ENCODE measurements around the gene ICAM1. TPM values are rescaled to one million over a fixed set of nuclear protein-coding genes. Genes with fewer than 3 reads are reported as not detected.
A peak's percentile ranks its signal among the peaks of the same experiment; 100 is the strongest.

The ICAM1 gene
- total and polyA plus RNA-seq, 2 donors (not counting 1 experiment from before 2014, with no cell fraction given), result 8.9 to 15.2 TPM

DNA sequence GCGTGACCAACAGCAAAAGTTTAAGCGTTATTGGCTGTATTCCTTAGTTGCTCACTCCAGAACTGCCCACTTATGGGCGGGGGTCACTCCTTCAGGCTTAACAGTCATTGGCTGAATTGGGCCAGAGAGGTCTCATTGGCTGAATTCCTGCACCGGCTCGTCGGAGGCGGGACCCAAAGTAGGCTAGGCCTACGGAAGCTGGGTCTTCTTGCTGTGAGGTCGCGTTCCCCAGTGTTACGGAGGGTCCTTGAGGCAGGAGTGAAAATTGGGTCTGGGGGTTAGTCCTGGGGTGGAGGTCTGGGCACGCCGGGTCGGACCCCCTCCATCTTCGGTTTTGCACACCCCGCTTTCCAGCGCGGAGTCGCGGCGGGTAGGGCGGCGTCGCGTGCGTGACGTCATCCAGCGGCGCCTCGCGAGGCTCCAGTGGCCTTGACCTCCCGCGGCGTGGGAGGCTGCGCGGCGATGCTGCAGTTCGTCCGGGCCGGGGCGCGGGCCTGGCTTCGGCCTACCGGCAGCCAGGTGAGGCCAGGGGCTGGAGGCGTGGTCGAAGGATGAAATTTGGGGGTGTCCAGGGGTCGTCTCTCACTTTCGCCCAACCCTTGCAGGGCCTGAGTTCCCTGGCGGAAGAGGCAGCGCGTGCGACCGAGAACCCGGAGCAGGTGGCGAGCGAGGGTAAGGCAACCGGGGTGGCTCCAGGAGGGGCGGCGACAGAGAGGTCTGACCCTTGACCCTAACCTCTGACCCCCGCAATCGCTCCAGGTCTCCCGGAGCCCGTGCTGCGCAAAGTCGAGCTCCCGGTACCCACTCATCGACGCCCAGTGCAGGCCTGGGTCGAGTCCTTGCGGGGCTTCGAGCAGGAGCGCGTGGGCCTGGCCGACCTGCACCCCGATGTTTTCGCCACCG lies 18.9 kb upstream of the ICAM1 start, which contains the start of gene MRPL4:
Gene MRPL4, plus strand, starts transcription at position 423 of the 903 bp plus-strand sequence. Its CDS starts 40 bp downstream, at position 463.
- H3K27me3 ChIP-seq (ENCODE audit: control insufficient read depth, insufficient read depth, low read length), result no peaks in the 10 kb centered on the region
- H3K79me2 ChIP-seq (ENCODE audit: control insufficient read depth, insufficient read depth, low read length), result peaks cover 9% of the 10 kb centered on the region
- H3K4me3 ChIP-seq (replicated peaks in 1 of 4; ENCODE audit: control extremely low read depth in 1 of 4, insufficient read depth in 1 of 4, low read depth in 3 of 4, low read length in 4 of 4), result peak within 1 kb of the TSS; percentile 72 to 96 (median 86)
- H3K9me3 ChIP-seq (ENCODE audit: control insufficient read depth, insufficient read depth, low read depth, low read length), result no peaks in the 10 kb centered on the region
- H3K36me3 ChIP-seq (ENCODE audit: control insufficient read depth, insufficient read depth, low read length), result peaks cover 11% of the 10 kb centered on the region
- peak within 1 kb of the TSS; percentile 77 for H3K9ac ChIP-seq (ENCODE audit: insufficient read depth, low read length)
- peak within 1 kb of the TSS; percentile 96 for H3K4me2 ChIP-seq (ENCODE audit: extremely low read depth, insufficient read depth, low read length)
- peak within 1 kb of the TSS; percentile 99 for H2AFZ ChIP-seq (ENCODE audit: low read length)
- H4K20me1 ChIP-seq (ENCODE audit: control insufficient read depth, extremely low read depth, insufficient read depth, low read length), result no peaks in the 10 kb centered on the region
- TF ChIP-seq EZH2 (IDR thresholded peaks at IDR 0.05; ENCODE audit: low read length, missing control alignments), result no peak
- TF ChIP-seq, protein P1, sequence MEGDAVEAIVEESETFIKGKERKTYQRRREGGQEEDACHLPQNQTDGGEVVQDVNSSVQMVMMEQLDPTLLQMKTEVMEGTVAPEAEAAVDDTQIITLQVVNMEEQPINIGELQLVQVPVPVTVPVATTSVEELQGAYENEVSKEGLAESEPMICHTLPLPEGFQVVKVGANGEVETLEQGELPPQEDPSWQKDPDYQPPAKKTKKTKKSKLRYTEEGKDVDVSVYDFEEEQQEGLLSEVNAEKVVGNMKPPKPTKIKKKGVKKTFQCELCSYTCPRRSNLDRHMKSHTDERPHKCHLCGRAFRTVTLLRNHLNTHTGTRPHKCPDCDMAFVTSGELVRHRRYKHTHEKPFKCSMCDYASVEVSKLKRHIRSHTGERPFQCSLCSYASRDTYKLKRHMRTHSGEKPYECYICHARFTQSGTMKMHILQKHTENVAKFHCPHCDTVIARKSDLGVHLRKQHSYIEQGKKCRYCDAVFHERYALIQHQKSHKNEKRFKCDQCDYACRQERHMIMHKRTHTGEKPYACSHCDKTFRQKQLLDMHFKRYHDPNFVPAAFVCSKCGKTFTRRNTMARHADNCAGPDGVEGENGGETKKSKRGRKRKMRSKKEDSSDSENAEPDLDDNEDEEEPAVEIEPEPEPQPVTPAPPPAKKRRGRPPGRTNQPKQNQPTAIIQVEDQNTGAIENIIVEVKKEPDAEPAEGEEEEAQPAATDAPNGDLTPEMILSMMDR (conservative IDR thresholded peaks at IDR 0.05 in 1 of 2, IDR thresholded peaks at IDR 0.05 in 1 of 2; ENCODE audit: low read depth in 1 of 2, low read length in 2 of 2), result no peak
- DNase-seq (ENCODE audit: low read depth in 2 of 2), result peak; percentile 99
- H3K27ac ChIP-seq (ENCODE audit: insufficient read depth, low read length), result peak within 1 kb of the TSS; percentile 84
- H3K4me1 ChIP-seq (ENCODE audit: control insufficient read depth, extremely low read depth, insufficient read depth, low read length), result peaks cover 3% of the 10 kb centered on the region

DNA sequence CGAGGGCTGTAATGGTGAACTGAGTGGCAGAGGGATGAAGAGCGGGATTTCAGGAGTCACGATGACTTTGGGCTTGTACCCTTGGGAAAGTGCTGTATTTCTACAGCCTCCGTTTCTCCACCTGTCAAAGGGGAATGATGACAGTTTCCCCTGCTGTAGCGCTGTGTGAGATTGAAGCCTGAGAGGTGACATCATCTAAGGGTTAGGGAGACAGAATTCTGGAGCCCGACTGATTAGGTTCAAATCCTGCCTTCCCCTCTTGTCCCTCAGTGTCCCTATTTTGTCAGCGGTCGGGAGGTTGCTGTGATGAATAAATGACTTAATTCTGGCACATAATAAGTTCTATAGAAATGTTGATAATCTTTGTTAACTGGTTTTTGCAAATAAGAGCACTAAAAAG lies 18.2 kb upstream of the ICAM1 start:
- peak overlapping the region; percentile 77 for H3K9ac ChIP-seq (ENCODE audit: insufficient read depth, low read length)
- H3K27ac ChIP-seq (ENCODE audit: insufficient read depth, low read length), result peak overlapping the region; percentile 84
- TF ChIP-seq EZH2 (IDR thresholded peaks at IDR 0.05; ENCODE audit: low read length, missing control alignments), result no peak
- TF ChIP-seq, protein P1 (conservative IDR thresholded peaks at IDR 0.05 in 1 of 2, IDR thresholded peaks at IDR 0.05 in 1 of 2; ENCODE audit: low read depth in 1 of 2, low read length in 2 of 2), result no peak
- H3K79me2 ChIP-seq (ENCODE audit: control insufficient read depth, insufficient read depth, low read length), result peaks cover 9% of the 10 kb centered on the region
- peaks cover 3% of the 10 kb centered on the region for H3K4me1 ChIP-seq (ENCODE audit: control insufficient read depth, extremely low read depth, insufficient read depth, low read length)
- peak overlapping the region; percentile 26 for H2AFZ ChIP-seq (ENCODE audit: low read length)
- H3K27me3 ChIP-seq (ENCODE audit: control insufficient read depth, insufficient read depth, low read length), result no peaks in the 10 kb centered on the region
- H3K9me3 ChIP-seq (ENCODE audit: control insufficient read depth, insufficient read depth, low read depth, low read length), result no peaks in the 10 kb centered on the region
- no peak for DNase-seq (ENCODE audit: low read depth in 2 of 2)
- H3K4me2 ChIP-seq (ENCODE audit: extremely low read depth, insufficient read depth, low read length), result peak overlapping the region; percentile 96
- H3K4me3 ChIP-seq (replicated peaks in 1 of 4; ENCODE audit: control extremely low read depth in 1 of 4, insufficient read depth in 1 of 4, low read depth in 3 of 4, low read length in 4 of 4), result peak overlapping the region; percentile 72 to 96 (median 86)
- H3K36me3 ChIP-seq (ENCODE audit: control insufficient read depth, insufficient read depth, low read length), result peaks cover 14% of the 10 kb centered on the region
- H4K20me1 ChIP-seq (ENCODE audit: control insufficient read depth, extremely low read depth, insufficient read depth, low read length), result no peaks in the 10 kb centered on the region

DNA sequence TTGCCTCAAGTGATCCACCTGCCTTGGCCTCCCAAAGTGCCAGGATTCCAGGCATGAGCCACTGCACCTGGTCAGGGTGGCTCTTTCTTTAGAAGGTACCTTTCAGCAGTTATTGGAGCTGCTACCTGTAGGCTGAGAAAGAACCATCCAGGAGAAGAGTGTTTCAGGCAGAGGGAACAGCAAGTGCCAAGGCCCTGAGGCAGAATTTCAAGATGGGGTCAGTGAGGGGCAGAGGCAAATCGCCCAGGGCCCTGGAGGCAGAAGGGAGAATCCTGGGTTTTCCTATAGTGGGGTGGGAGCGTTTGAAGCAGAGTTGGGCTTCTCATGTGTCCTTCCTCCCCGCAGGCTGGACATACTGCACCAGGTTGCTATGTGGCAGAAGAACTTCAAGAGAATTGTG lies 16.7 kb upstream of the ICAM1 start:
- no peaks in the 10 kb centered on the region for H3K9me3 ChIP-seq (ENCODE audit: control insufficient read depth, insufficient read depth, low read depth, low read length)
- H3K27ac ChIP-seq (ENCODE audit: insufficient read depth, low read length), result no peak overlapping the region
- TF ChIP-seq, protein P1 (conservative IDR thresholded peaks at IDR 0.05 in 1 of 2, IDR thresholded peaks at IDR 0.05 in 1 of 2; ENCODE audit: low read depth in 1 of 2, low read length in 2 of 2), result no peak
- no peak for TF ChIP-seq EZH2 (IDR thresholded peaks at IDR 0.05; ENCODE audit: low read length, missing control alignments)
- peaks cover 9% of the 10 kb centered on the region for H3K79me2 ChIP-seq (ENCODE audit: control insufficient read depth, insufficient read depth, low read length)
- no peak for DNase-seq (ENCODE audit: low read depth in 2 of 2)
- H4K20me1 ChIP-seq (ENCODE audit: control insufficient read depth, extremely low read depth, insufficient read depth, low read length), result no peaks in the 10 kb centered on the region
- H3K4me1 ChIP-seq (ENCODE audit: control insufficient read depth, extremely low read depth, insufficient read depth, low read length), result peaks cover 3% of the 10 kb centered on the region
- H2AFZ ChIP-seq (ENCODE audit: low read length), result no peak overlapping the region
- no peaks in the 10 kb centered on the region for H3K27me3 ChIP-seq (ENCODE audit: control insufficient read depth, insufficient read depth, low read length)
- H3K4me2 ChIP-seq (ENCODE audit: extremely low read depth, insufficient read depth, low read length), result no peak overlapping the region
- H3K36me3 ChIP-seq (ENCODE audit: control insufficient read depth, insufficient read depth, low read length), result peaks cover 22% of the 10 kb centered on the region
- H3K9ac ChIP-seq (ENCODE audit: insufficient read depth, low read length), result no peak overlapping the region
- no peak overlapping the region for H3K4me3 ChIP-seq (replicated peaks in 1 of 4; ENCODE audit: control extremely low read depth in 1 of 4, insufficient read depth in 1 of 4, low read depth in 3 of 4, low read length in 4 of 4)

Measured in fibroblast of lung (primary cell).